GM23338 (cell line): ENCODE data around the gene LFNG. TPM values are rescaled to one million over a fixed set of nuclear protein-coding genes. Genes with fewer than 3 reads are reported as not detected.

Source experiments
- ATAC-seq: fragments of 200-7000 bp; cut with Tn5 transposase; 3 replicates; pipeline ENCODE4 v1.9.1; 2020
- DNase-seq: peaks from one replicate; pipeline ENCODE4 v3.0.0-alpha.2; 2015; ENCODE audit warnings: low spot score
- H2AFZ ChIP-seq: fragments of 200-600 bp; sonication (generic); 2 replicates; pipeline ENCODE4 v1.8.0; 2016; ENCODE audit warnings: antibody characterized with exemption, mild to moderate bottlenecking, moderate library complexity
- H3F3A ChIP-seq: fragments of 200-600 bp; sonication (generic); replicated peaks from 2 replicates; pipeline ENCODE4 v1.8.0; 2017; ENCODE audit warnings: antibody characterized with exemption, mixed run types, low read depth
- H3K27ac ChIP-seq: fragments of 200-600 bp; sonication (generic); 2 replicates; pipeline ENCODE4 v1.6.1; 2016; ENCODE audit warnings: low read depth
- H3K27me3 ChIP-seq: fragments of 200-600 bp; sonication (generic); 2 replicates; pipeline ENCODE4 v1.8.0; 2016; ENCODE audit warnings: mild to moderate bottlenecking, mixed run types, moderate library complexity; ENCODE audit not compliant: insufficient read depth
- H3K36me3 ChIP-seq: fragments of 200-600 bp; sonication (generic); 2 replicates; pipeline ENCODE4 v1.8.0; 2016; ENCODE audit warnings: mild to moderate bottlenecking; ENCODE audit not compliant: insufficient read depth
- H3K4me1 ChIP-seq: fragments of 200-600 bp; sonication (generic); 2 replicates; pipeline ENCODE4 v1.8.0; 2016; ENCODE audit warnings: mild to moderate bottlenecking, moderate library complexity; ENCODE audit not compliant: insufficient read depth
- H3K4me2 ChIP-seq: fragments of 200-600 bp; sonication (generic); 2 replicates; pipeline ENCODE4 v1.7.1; 2017; ENCODE audit warnings: mixed run types
- H3K4me3 ChIP-seq: fragments of 200-600 bp; sonication (generic); 2 replicates; pipeline ENCODE4 v1.6.1; 2016; ENCODE audit warnings: mixed run types
- H3K79me2 ChIP-seq: fragments of 200-600 bp; sonication (generic); replicated peaks from 2 replicates; pipeline ENCODE4 v1.8.0; 2017; ENCODE audit warnings: mild to moderate bottlenecking; ENCODE audit not compliant: insufficient read depth
- H3K9me2 ChIP-seq: fragments of 200-600 bp; sonication (generic); 2 replicates; pipeline ENCODE4 v1.8.0; 2017; ENCODE audit not compliant: insufficient read depth
- H4K20me1 ChIP-seq: fragments of 200-600 bp; sonication (generic); replicated peaks from 2 replicates; pipeline ENCODE4 v1.8.0; 2017; ENCODE audit warnings: mild to moderate bottlenecking; ENCODE audit not compliant: insufficient read depth
- H3K27ac Mint-ChIP-seq: 2 replicates; pipeline ENCODE4 v1.8.0; 2020; ENCODE audit warnings: inconsistent platforms, mild to moderate bottlenecking, moderate library complexity, mixed read lengths
- H3K27me3 Mint-ChIP-seq: 3 replicates; pipeline ENCODE4 v1.8.0; 2022; ENCODE audit warnings: low read depth, mild to moderate bottlenecking, moderate library complexity, mixed read lengths, inconsistent platforms; ENCODE audit not compliant: insufficient read depth, poor library complexity
- H3K36me3 Mint-ChIP-seq: 3 replicates; pipeline ENCODE4 v1.8.0; 2021; ENCODE audit warnings: low read depth, mild to moderate bottlenecking, inconsistent platforms, moderate library complexity, mixed read lengths
- H3K4me1 Mint-ChIP-seq: 3 replicates; pipeline ENCODE4 v1.8.0; 2020; ENCODE audit warnings: mild to moderate bottlenecking, inconsistent platforms, mixed read lengths
- H3K4me3 Mint-ChIP-seq: 3 replicates; pipeline ENCODE4 v1.8.0; 2021; ENCODE audit warnings: moderate library complexity, mild to moderate bottlenecking, inconsistent platforms, mixed read lengths
- H3K9me3 Mint-ChIP-seq: 3 replicates; pipeline ENCODE4 v1.8.0; 2020; ENCODE audit warnings: moderate library complexity, mild to moderate bottlenecking, inconsistent platforms, mixed read lengths
- CREB1 ChIP-seq: fragments of 250-450 bp; sonication (Bioruptor Pico); IDR thresholded peaks from 2 replicates; pipeline ENCODE4 v1.5.0; 2020; ENCODE audit warnings: low read depth, mild to moderate bottlenecking, moderate library complexity
- CTCF ChIP-seq, 2 experiments: fragments of 200-600 bp in 1 of 2; sonication (generic) in 1 of 2; conservative IDR thresholded peaks; 2 replicates each; pipeline versions ENCODE4 v1.5.1 to v1.6.1; 2016 to 2017; ENCODE audit warnings: antibody characterized with exemption in 2 of 2, low read depth in 2 of 2, mild to moderate bottlenecking in 2 of 2, moderate library complexity in 1 of 2
- EZH2 ChIP-seq: fragments of 200-600 bp; sonication (generic); IDR thresholded peaks from one replicate; pipeline ENCODE4 v1.8.0; 2017; ENCODE audit warnings: antibody characterized with exemption, mild to moderate bottlenecking, low read depth; ENCODE audit not compliant: unreplicated experiment
- EZH2phosphoT487 ChIP-seq: fragments of 200-600 bp; sonication (generic); IDR thresholded peaks from one replicate; pipeline ENCODE4 v1.8.1; 2018; ENCODE audit warnings: antibody characterized with exemption; ENCODE audit not compliant: unreplicated experiment
- JUNB ChIP-seq: IDR thresholded peaks from one replicate; pipeline ENCODE4 v1.6.1; 2016; ENCODE audit warnings: antibody characterized with exemption; ENCODE audit not compliant: unreplicated experiment
- NANOG ChIP-seq: IDR thresholded peaks from 2 replicates; pipeline ENCODE4 v1.6.1; 2016; ENCODE audit warnings: antibody characterized with exemption, borderline replicate concordance
- POLR2AphosphoS5 ChIP-seq: IDR thresholded peaks from 2 replicates; pipeline ENCODE4 v1.6.1; 2016; ENCODE audit warnings: antibody characterized with exemption, low read depth
- REST ChIP-seq: IDR thresholded peaks from one replicate; pipeline ENCODE4 v1.6.1; 2018; ENCODE audit warnings: antibody characterized with exemption; ENCODE audit not compliant: unreplicated experiment
- STAT1 ChIP-seq: IDR thresholded peaks from one replicate; pipeline ENCODE4 v1.6.1; 2016; ENCODE audit warnings: antibody characterized with exemption; ENCODE audit not compliant: unreplicated experiment
- ZNF114 ChIP-seq: fragments of 250-450 bp; sonication (Bioruptor Pico); IDR thresholded peaks from 2 replicates; pipeline ENCODE4 v1.5.0; 2020; ENCODE audit warnings: mild to moderate bottlenecking, moderate library complexity
- ZNF331 ChIP-seq: fragments of 250-450 bp; sonication (Bioruptor Pico); IDR thresholded peaks from 2 replicates; pipeline ENCODE4 v1.5.0; 2020; ENCODE audit warnings: low read depth, mild to moderate bottlenecking, moderate library complexity
- ZNF462 ChIP-seq: fragments of 250-450 bp; sonication (Bioruptor Pico); IDR thresholded peaks from 2 replicates; pipeline ENCODE4 v1.5.0; 2020; ENCODE audit warnings: mild to moderate bottlenecking, moderate library complexity
- polyA plus RNA-seq: library from polyadenylated mRNA; unstranded; fragments of >200 nt; fragmentation: Nextera tagmentation; extraction: Ambion mirVana; gene quantifications from 2 replicates; pipeline ENCODE4 v1.2.1, GENCODE V29; 2016
- total RNA-seq: library from RNA; depleted of rRNA; stranded (reverse); fragments of >200 nt; shearing (Covaris generic); gene quantifications from 2 replicates; pipeline ENCODE4 v1.2.3, GENCODE V29; 2014
- TF ChIP-seq, protein P1 (sequence below): IDR thresholded peaks from 2 replicates; pipeline ENCODE4 v1.6.1; 2016; ENCODE audit warnings: antibody characterized with exemption

The LFNG gene
- total and polyA plus RNA-seq, 2 experiments from 2014 or later, result 1.7 to 35.4 TPM

DNA sequence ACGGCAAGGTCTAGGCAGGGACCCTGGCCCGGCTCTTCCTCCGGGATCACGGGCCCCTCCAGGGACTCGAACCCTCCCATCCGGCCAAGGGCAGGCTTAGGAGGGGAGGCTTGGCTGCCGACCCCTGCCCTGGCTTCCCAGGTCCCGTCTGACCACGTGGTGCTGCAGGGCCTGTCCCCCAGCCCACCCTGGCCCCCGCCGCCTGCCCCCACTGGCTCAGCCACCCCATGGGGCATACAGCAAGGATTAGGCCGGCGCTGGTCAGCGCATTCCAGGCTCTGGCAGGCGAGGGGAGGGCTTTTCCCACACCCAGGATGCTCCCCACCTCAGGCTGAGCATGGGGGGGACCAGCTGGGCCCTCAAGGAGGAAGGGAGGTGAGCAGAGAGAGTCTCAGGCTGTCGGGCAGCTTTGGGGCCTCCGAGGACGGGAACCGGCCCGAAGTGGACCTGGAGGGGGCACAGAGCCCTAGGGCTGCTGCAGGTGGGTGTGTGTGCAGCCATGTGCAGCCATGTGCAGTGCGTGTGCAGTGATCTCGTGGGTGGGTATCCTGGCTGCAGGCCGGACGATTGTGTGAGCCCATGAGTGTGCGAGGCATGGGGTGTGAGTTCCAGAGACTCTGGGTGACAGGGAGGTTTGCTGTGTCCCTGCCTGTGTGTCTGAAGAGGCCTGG is 42.7 kb upstream of the LFNG start:
- no peaks in the 10 kb centered on the region for H3K36me3 ChIP-seq
- H3K9me2 ChIP-seq, result no peaks in the 10 kb centered on the region
- no peaks in the 10 kb centered on the region; the same call in 2 of the 3 replicates for H3K36me3 Mint-ChIP-seq
- peaks cover 14% of the 10 kb centered on the region for H3K27me3 Mint-ChIP-seq
- peaks cover 3% of the 10 kb centered on the region; the same call in 1 of the 2 replicates for H3K4me1 ChIP-seq
- no peaks in the 10 kb centered on the region for H3K27me3 ChIP-seq
- no peak overlapping the region for H2AFZ ChIP-seq
- DNase-seq, result no peak
- H3K4me2 ChIP-seq, result no peak overlapping the region
- H3K9me3 Mint-ChIP-seq, result no peaks in the 10 kb centered on the region
- no peak; the same call in 1 of the 3 replicates for ATAC-seq
- no peak overlapping the region for H3K4me3 ChIP-seq
- no peak overlapping the region for H3K4me3 Mint-ChIP-seq
- H3F3A ChIP-seq, result no peaks in the 10 kb centered on the region
- H3K4me1 Mint-ChIP-seq, result peaks cover 20% of the 10 kb centered on the region
- TF ChIP-seq, protein P1, sequence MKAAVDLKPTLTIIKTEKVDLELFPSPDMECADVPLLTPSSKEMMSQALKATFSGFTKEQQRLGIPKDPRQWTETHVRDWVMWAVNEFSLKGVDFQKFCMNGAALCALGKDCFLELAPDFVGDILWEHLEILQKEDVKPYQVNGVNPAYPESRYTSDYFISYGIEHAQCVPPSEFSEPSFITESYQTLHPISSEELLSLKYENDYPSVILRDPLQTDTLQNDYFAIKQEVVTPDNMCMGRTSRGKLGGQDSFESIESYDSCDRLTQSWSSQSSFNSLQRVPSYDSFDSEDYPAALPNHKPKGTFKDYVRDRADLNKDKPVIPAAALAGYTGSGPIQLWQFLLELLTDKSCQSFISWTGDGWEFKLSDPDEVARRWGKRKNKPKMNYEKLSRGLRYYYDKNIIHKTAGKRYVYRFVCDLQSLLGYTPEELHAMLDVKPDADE, result no peak
- TF ChIP-seq NANOG, result no peak
- no peak for TF ChIP-seq JUNB
- no peak for TF ChIP-seq EZH2
- TF ChIP-seq REST, result no peak
- no peak for TF ChIP-seq ZNF331 (CRISPR knock-in tag)
- TF ChIP-seq STAT1, result no peak
- no peak for TF ChIP-seq POLR2AphosphoS5
- no peak for TF ChIP-seq ZNF114 (CRISPR knock-in tag)
- no peak for TF ChIP-seq CTCF (conservative IDR thresholded peaks at IDR 0.05; ENCODE audit: low read depth in 2 of 2)
- no peak for TF ChIP-seq CREB1 (CRISPR knock-in tag)
- no peak for TF ChIP-seq ZNF462 (CRISPR knock-in tag)
- no peak for TF ChIP-seq EZH2phosphoT487
- H3K27ac ChIP-seq, result no peak overlapping the region
- no peaks in the 10 kb centered on the region for H4K20me1 ChIP-seq
- H3K27ac Mint-ChIP-seq, result no peak overlapping the region; the same call in 1 of the 2 replicates
- no peaks in the 10 kb centered on the region for H3K79me2 ChIP-seq
